NT2/D1 (cell line): ENCODE results near the gene AFF3.

Experiments
- SUZ12 ChIP-seq: IDR thresholded peaks from 2 replicates; pipeline ENCODE4 v1.6.1; 2011; ENCODE audit not compliant: insufficient read length, insufficient read depth; ENCODE audit errors: extremely low read depth
- YY1 ChIP-seq: IDR thresholded peaks from 2 replicates; pipeline ENCODE4 v1.6.1; 2011; ENCODE audit not compliant: insufficient read length, insufficient read depth
- ZNF274 ChIP-seq: IDR thresholded peaks from 2 replicates; pipeline ENCODE4 v1.6.1; 2011; ENCODE audit warnings: mild to moderate bottlenecking, low read depth, low read length

- no peak for TF ChIP-seq YY1
- TF ChIP-seq ZNF274 = no peak
- no peak for TF ChIP-seq SUZ12
These were observed 69.9 kb downstream of the AFF3 start for GRCh38 chr2:100072503-100072902.
